Mucosa of rectum (tissue), 2 donors: ENCODE data around the gene FSTL5.

Experiments
- H3K27ac ChIP-seq, 2 donors: one replicate each; pipeline ENCODE4 v1.7.0; 2013; ENCODE audit warnings: inconsistent platforms in 2 of 2, low read depth in 2 of 2, low read length in 2 of 2
- H3K27me3 ChIP-seq, 2 donors: one replicate each; pipeline ENCODE4 v1.7.0; 2013; ENCODE audit warnings: low read length in 2 of 2; ENCODE audit not compliant: control insufficient read depth in 2 of 2, insufficient read depth in 2 of 2
- H3K36me3 ChIP-seq, 2 donors: one replicate each; pipeline ENCODE4 v1.7.0; 2013; ENCODE audit warnings: low read length in 2 of 2; ENCODE audit not compliant: control insufficient read depth in 2 of 2, insufficient read depth in 2 of 2
- H3K4me1 ChIP-seq, 2 donors: one replicate each; pipeline ENCODE4 v1.7.0; 2013; ENCODE audit warnings: low read length in 2 of 2, mild to moderate bottlenecking in 1 of 2; ENCODE audit not compliant: control insufficient read depth in 2 of 2, insufficient read depth in 2 of 2
- H3K4me3 ChIP-seq, 2 donors: one replicate each; pipeline ENCODE4 v1.7.0; 2013; ENCODE audit warnings: low read length in 2 of 2
- H3K9ac ChIP-seq, 2 donors: one replicate each; pipeline ENCODE4 v1.7.0; 2013; ENCODE audit warnings: low read length in 2 of 2, low read depth in 1 of 2, mild to moderate bottlenecking in 1 of 2
- H3K9me3 ChIP-seq, 2 donors: one replicate each; pipeline ENCODE4 v1.7.0; 2013; ENCODE audit warnings: low read length in 2 of 2; ENCODE audit not compliant: control insufficient read depth in 2 of 2
- donor health status: healthy.
- donor health status: Normal muscosa, but diverticular disease.

FSTL5 gene

GRCh38 chr4:161949946-161950725 lies 213.7 kb downstream of the FSTL5 start:
- H3K9me3 ChIP-seq = no peaks in the 10 kb centered on the region
- H3K36me3 ChIP-seq = no peaks in the 10 kb centered on the region
- H3K9ac ChIP-seq = no peak overlapping the region
- no peaks in the 10 kb centered on the region for H3K4me1 ChIP-seq
- no peaks in the 10 kb centered on the region for H3K27me3 ChIP-seq
- H3K27ac ChIP-seq = no peak overlapping the region
- no peak overlapping the region for H3K4me3 ChIP-seq

GRCh38 chr4:161948026-161948770 lies 215.6 kb downstream of the FSTL5 start:
- H3K4me1 ChIP-seq = no peaks in the 10 kb centered on the region
- no peaks in the 10 kb centered on the region for H3K9me3 ChIP-seq
- no peaks in the 10 kb centered on the region for H3K36me3 ChIP-seq
- H3K27ac ChIP-seq = no peak overlapping the region
- H3K4me3 ChIP-seq = no peak overlapping the region
- H3K27me3 ChIP-seq = no peaks in the 10 kb centered on the region
- H3K9ac ChIP-seq = no peak overlapping the region

- Histone ChIP-seq H3K27me3 (no peaks in the 10 kb centered on the region), H3K4me1 (no peaks in the 10 kb centered on the region), H3K9me3 (no peaks in the 10 kb centered on the region), H3K36me3 (no peaks in the 10 kb centered on the region), H3K4me3 (no peak overlapping the region), H3K27ac (no peak overlapping the region), H3K9ac (no peak overlapping the region)
Observed at GRCh38 chr4:161937596-161937995, 226.2 kb downstream of the FSTL5 start.

GRCh38 chr4:161936625-161937550 lies 226.9 kb downstream of the FSTL5 start:
- H3K27me3 ChIP-seq = no peaks in the 10 kb centered on the region
- no peak overlapping the region for H3K4me3 ChIP-seq
- no peaks in the 10 kb centered on the region for H3K9me3 ChIP-seq
- no peak overlapping the region for H3K9ac ChIP-seq
- no peaks in the 10 kb centered on the region for H3K4me1 ChIP-seq
- no peak overlapping the region for H3K27ac ChIP-seq
- no peaks in the 10 kb centered on the region for H3K36me3 ChIP-seq

- Histone ChIP-seq H3K9ac (no peak overlapping the region), H3K4me3 (no peak overlapping the region), H3K36me3 (no peaks in the 10 kb centered on the region), H3K27ac (no peak overlapping the region), H3K9me3 (no peaks in the 10 kb centered on the region), H3K27me3 (no peaks in the 10 kb centered on the region), H3K4me1 (no peaks in the 10 kb centered on the region)
Observed at GRCh38 chr4:161931089-161931488, 232.7 kb downstream of the FSTL5 start.

- Histone ChIP-seq H3K9ac (no peak overlapping the region), H3K4me1 (no peaks in the 10 kb centered on the region), H3K27me3 (no peaks in the 10 kb centered on the region), H3K27ac (no peak overlapping the region), H3K4me3 (no peak overlapping the region), H3K9me3 (no peaks in the 10 kb centered on the region), H3K36me3 (no peaks in the 10 kb centered on the region)
Observed at GRCh38 chr4:161929956-161930355, 233.8 kb downstream of the FSTL5 start.

- Histone ChIP-seq H3K27ac (no peak overlapping the region), H3K9me3 (no peaks in the 10 kb centered on the region), H3K4me3 (no peak overlapping the region), H3K27me3 (no peaks in the 10 kb centered on the region), H3K36me3 (no peaks in the 10 kb centered on the region), H3K4me1 (no peaks in the 10 kb centered on the region), H3K9ac (no peak overlapping the region)
Observed at GRCh38 chr4:161926033-161926828, 237.6 kb downstream of the FSTL5 start.

- Histone ChIP-seq H3K9me3 (no peaks in the 10 kb centered on the region), H3K4me1 (no peaks in the 10 kb centered on the region), H3K9ac (no peak overlapping the region), H3K27ac (no peak overlapping the region), H3K27me3 (no peaks in the 10 kb centered on the region), H3K36me3 (no peaks in the 10 kb centered on the region), H3K4me3 (no peak overlapping the region)
Observed at GRCh38 chr4:161920304-161921052, 243.3 kb downstream of the FSTL5 start.
